H1 (cell line): Measurements from ENCODE around the gene PPP1R9A. TPM values are rescaled to one million over a fixed set of nuclear protein-coding genes. Genes with fewer than 3 reads are reported as not detected.
A peak's percentile ranks its signal among the peaks of the same experiment; 100 is the strongest.

Experiments
- ASH2L ChIP-seq: fragments of 200-600, 300-600 bp; sonication (generic); IDR thresholded peaks from one replicate; pipeline ENCODE4 v1.7.1; 2017; ENCODE audit warnings: low read length
- ATF3 ChIP-seq: IDR thresholded peaks from 2 replicates; pipeline ENCODE4 v1.6.1; 2011; ENCODE audit warnings: low read depth, mild to moderate bottlenecking, low read length; ENCODE audit not compliant: insufficient read depth
- CBX8 ChIP-seq: fragments of 300-800, 300-1000 bp; sonication (generic); IDR thresholded peaks from 2 replicates; pipeline ENCODE4 v1.7.1; 2016; ENCODE audit warnings: low read depth, low read length, borderline replicate concordance
- CREB1 ChIP-seq: IDR thresholded peaks from 2 replicates; pipeline ENCODE4 v1.6.1; 2012; ENCODE audit warnings: inconsistent platforms
- JUN ChIP-seq: IDR thresholded peaks from 2 replicates; pipeline ENCODE4 v1.6.1; 2011; ENCODE audit warnings: low read depth, mild to moderate bottlenecking, improper control_type of control experiment, low read length
- MAX ChIP-seq: IDR thresholded peaks from 2 replicates; pipeline ENCODE4 v1.6.1; 2012; ENCODE audit warnings: inconsistent platforms
- NRF1 ChIP-seq: IDR thresholded peaks from 2 replicates; pipeline ENCODE4 v1.6.1; 2011; ENCODE audit warnings: mild to moderate bottlenecking, low read depth, low read length, improper control_type of control experiment
- POLR2A ChIP-seq, 2 experiments: IDR thresholded peaks; 1 replicate in 1 of 2; 2 replicates in 1 of 2; pipeline ENCODE4 v1.6.1; 2011; ENCODE audit warnings: low read depth in 2 of 2, low read length in 2 of 2, mild to moderate bottlenecking in 2 of 2; ENCODE audit errors: control extremely low read depth in 1 of 2
- RBBP5 ChIP-seq: IDR thresholded peaks from 2 replicates; pipeline ENCODE4 v1.7.1; 2012; ENCODE audit warnings: low read depth, mild to moderate bottlenecking, inconsistent platforms, low read length, moderate library complexity, borderline replicate concordance
- RNF2 ChIP-seq: fragments of 200-900, 300-1000 bp; sonication (generic); IDR thresholded peaks from 2 replicates; pipeline ENCODE4 v1.7.1; 2016; ENCODE audit warnings: borderline replicate concordance, low read depth, mild to moderate bottlenecking, antibody characterized with exemption, low read length; ENCODE audit not compliant: poor library complexity, severe bottlenecking; ENCODE audit errors: missing control alignments
- SIN3A ChIP-seq, 2 experiments: IDR thresholded peaks in 1 of 2; conservative IDR thresholded peaks in 1 of 2; 2 replicates each; pipeline ENCODE4 v1.6.1; 2011 to 2012; ENCODE audit warnings: low read length in 2 of 2, improper control_type of control experiment in 1 of 2, low read depth in 1 of 2, mild to moderate bottlenecking in 1 of 2
- SP4 ChIP-seq: IDR thresholded peaks from 2 replicates; pipeline ENCODE4 v1.6.1; 2012; ENCODE audit warnings: low read length, inconsistent platforms
- SUZ12 ChIP-seq: fragments of 200-600 bp; sonication (generic); IDR thresholded peaks from 2 replicates; pipeline ENCODE4 v1.6.1; 2012; ENCODE audit warnings: mild to moderate bottlenecking, inconsistent platforms, low read length, moderate library complexity, mixed read lengths
- TAF1 ChIP-seq: IDR thresholded peaks from 2 replicates; pipeline ENCODE4 v1.6.1; 2011; ENCODE audit warnings: mild to moderate bottlenecking, low read depth, low read length
- TAF7 ChIP-seq: optimal IDR thresholded peaks from 2 replicates; pipeline ENCODE3; 2011; ENCODE audit warnings: low read depth, mild to moderate bottlenecking, inconsistent platforms, low read length, moderate library complexity, borderline replicate concordance
- TCF12 ChIP-seq: IDR thresholded peaks from 2 replicates; pipeline ENCODE4 v1.6.1; 2011; ENCODE audit warnings: low read depth, mild to moderate bottlenecking, low read length
- USF2 ChIP-seq: IDR thresholded peaks from 2 replicates; pipeline ENCODE4 v1.6.1; 2011; ENCODE audit warnings: low read length, improper control_type of control experiment
- polyA plus RNA-seq, 7 experiments: library from polyadenylated mRNA; depleted of rRNA in 3 of 7; stranded (reverse) in 5 of 7; unstranded in 2 of 7; fragments of >200 nt in 5 of 7; fragments of 200-250 nt in 2 of 7; gene quantifications; 1 replicate in 5 of 7; 2 replicates in 1 of 7; 4 replicates in 1 of 7; pipeline versions ENCODE4 v1.2.1 to v1.2.3, GENCODE V29; 2011 to 2013; ENCODE audit warnings: missing spikeins in 2 of 7, mixed read lengths in 2 of 7
- total RNA-seq: library from RNA; stranded (reverse); fragmentation: NEBNext Ultra II Directional; extraction: Animal tissue kit (Norgen Biotek cat#: 25700); gene quantifications from 2 replicates; pipeline ENCODE4 v1.2.1, GENCODE V29; 2021

Gene PPP1R9A
- total and polyA plus RNA-seq, 2 of the 8 experiments (the other 6 are each of a cell fraction or from before 2014, with no cell fraction given) = 3.0 to 20.3 TPM

GRCh38 chr7:94908323-94909178 is 1.2 kb downstream of the PPP1R9A start (continued):
- TF ChIP-seq RNF2 = no peak
- no peak for TF ChIP-seq CBX8
- TF ChIP-seq USF2 = no peak
- TF ChIP-seq SUZ12 = no peak
- 0 out of 4 replicates have a peak, but pooled peaks have one; percentile 14 to 66 for TF ChIP-seq SIN3A (conservative IDR thresholded peaks at IDR 0.05 in 1 of 2, IDR thresholded peaks at IDR 0.05 in 1 of 2; ENCODE audit: low read depth in 1 of 2, low read length in 2 of 2)
- no peak for TF ChIP-seq MAX
- no peak for TF ChIP-seq JUN
- TF ChIP-seq ATF3 = no peak
- peak; percentile 20 for TF ChIP-seq TAF7
- no peak for TF ChIP-seq SP4
- peak in 1 of 2 experiments; percentile 88; a peak in 2 of 3 replicates for TF ChIP-seq POLR2A (IDR thresholded peaks at IDR 0.05; ENCODE audit: control extremely low read depth in 1 of 2, low read depth in 2 of 2, low read length in 2 of 2)
- TF ChIP-seq NRF1 = no peak
- TF ChIP-seq TAF1 = peak; percentile 84
- no peak for TF ChIP-seq TCF12
- TF ChIP-seq RBBP5 = peak; percentile 63; the same call in 1 of the 2 replicates
- peak; percentile 89 for TF ChIP-seq ASH2L
- no peak; the same call in 1 of the 2 replicates for TF ChIP-seq CREB1
